Measurements from ENCODE around the gene RAB2B. TPM values are rescaled to one million over a fixed set of nuclear protein-coding genes. Genes with fewer than 3 reads are reported as not detected.
"Not testable (repeated sequence)": the region's sequence is repeated elsewhere in the genome, so short reads cannot be mapped to it uniquely, and the experiment has no call there.

The RAB2B gene
- total RNA-seq, 1 donor from 2014 or later, result 41.0 TPM

- Mint-ChIP-seq H3K27ac (peak overlapping the region; percentile 99), H3K36me3 (ENCODE audit: insufficient read depth) (peaks cover 12% of the 10 kb centered on the region), H3K4me1 (ENCODE audit: low read depth) (peaks cover 19% of the 10 kb centered on the region), H3K9me3 (ENCODE audit: low read depth) (no peaks in the 10 kb centered on the region), H3K4me3 (ENCODE audit: low read depth) (peak overlapping the region; percentile 94), H3K27me3 (no peaks in the 10 kb centered on the region)
- no peak for DNase-seq (ENCODE audit: low spot score, unreplicated experiment)
- TF ChIP-seq, protein P1, sequence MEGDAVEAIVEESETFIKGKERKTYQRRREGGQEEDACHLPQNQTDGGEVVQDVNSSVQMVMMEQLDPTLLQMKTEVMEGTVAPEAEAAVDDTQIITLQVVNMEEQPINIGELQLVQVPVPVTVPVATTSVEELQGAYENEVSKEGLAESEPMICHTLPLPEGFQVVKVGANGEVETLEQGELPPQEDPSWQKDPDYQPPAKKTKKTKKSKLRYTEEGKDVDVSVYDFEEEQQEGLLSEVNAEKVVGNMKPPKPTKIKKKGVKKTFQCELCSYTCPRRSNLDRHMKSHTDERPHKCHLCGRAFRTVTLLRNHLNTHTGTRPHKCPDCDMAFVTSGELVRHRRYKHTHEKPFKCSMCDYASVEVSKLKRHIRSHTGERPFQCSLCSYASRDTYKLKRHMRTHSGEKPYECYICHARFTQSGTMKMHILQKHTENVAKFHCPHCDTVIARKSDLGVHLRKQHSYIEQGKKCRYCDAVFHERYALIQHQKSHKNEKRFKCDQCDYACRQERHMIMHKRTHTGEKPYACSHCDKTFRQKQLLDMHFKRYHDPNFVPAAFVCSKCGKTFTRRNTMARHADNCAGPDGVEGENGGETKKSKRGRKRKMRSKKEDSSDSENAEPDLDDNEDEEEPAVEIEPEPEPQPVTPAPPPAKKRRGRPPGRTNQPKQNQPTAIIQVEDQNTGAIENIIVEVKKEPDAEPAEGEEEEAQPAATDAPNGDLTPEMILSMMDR (IDR thresholded peaks at IDR 0.05; ENCODE audit: unreplicated experiment), result no peak
Observed at GRCh38 chr14:21454843-21455544, 21.8 kb downstream of the RAB2B start.

DNA sequence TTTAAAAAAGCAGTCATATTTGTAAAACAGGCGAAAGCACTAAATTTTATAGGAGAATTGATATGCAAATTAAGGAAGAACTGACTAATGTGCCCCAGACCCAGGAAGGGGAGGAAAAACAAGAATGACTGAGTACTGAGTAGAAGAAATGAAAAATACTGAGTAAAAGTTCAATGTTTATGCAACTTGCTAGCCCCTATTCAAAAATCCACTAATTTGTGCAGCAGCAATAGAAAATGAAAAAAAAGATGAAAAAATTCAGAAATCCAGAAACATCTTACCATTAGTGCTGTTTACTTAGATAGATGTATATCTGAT, 26.9 kb downstream of the RAB2B start:
- Mint-ChIP-seq H3K4me3 (ENCODE audit: low read depth) (no peak overlapping the region), H3K4me1 (ENCODE audit: low read depth) (peaks cover 14% of the 10 kb centered on the region), H3K9me3 (ENCODE audit: low read depth) (no peaks in the 10 kb centered on the region), H3K27me3 (no peaks in the 10 kb centered on the region), H3K27ac (peak overlapping the region; percentile 19), H3K36me3 (ENCODE audit: insufficient read depth) (peaks cover 12% of the 10 kb centered on the region)
- TF ChIP-seq, protein P1 (IDR thresholded peaks at IDR 0.05; ENCODE audit: unreplicated experiment), result no peak
- no peak for DNase-seq (ENCODE audit: low spot score, unreplicated experiment)

DNA sequence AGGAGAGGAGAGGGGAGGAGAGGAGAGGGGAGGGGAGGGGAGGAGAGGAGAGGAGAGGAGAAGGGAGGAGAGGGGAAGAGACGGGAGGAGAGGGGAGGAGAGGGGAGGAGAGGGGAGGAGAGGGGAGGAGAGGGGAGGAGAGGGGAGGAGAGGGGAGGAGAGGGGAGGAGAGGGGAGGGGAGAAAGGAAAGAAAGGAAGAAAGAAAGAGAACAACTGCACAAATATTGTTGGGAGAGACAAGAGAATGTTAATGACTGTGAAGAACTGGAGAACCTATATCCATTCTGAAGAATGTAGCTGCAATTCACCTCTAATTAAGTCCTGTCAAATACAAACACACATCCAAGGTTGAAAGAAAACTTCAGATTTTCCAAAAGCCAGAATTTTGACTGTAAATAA, 34.1 kb downstream of the RAB2B start:
- H3K4me1 Mint-ChIP-seq (ENCODE audit: low read depth); H3K4me3 Mint-ChIP-seq (ENCODE audit: low read depth); H3K27ac Mint-ChIP-seq; H3K27me3 Mint-ChIP-seq; H3K36me3 Mint-ChIP-seq (ENCODE audit: insufficient read depth); DNase-seq (ENCODE audit: low spot score, unreplicated experiment); H3K9me3 Mint-ChIP-seq (ENCODE audit: low read depth): not testable (repeated sequence)

- no peak for DNase-seq (ENCODE audit: low spot score, unreplicated experiment)
- Mint-ChIP-seq H3K4me1 (ENCODE audit: low read depth) (peaks cover 14% of the 10 kb centered on the region), H3K4me3 (ENCODE audit: low read depth) (no peak overlapping the region), H3K27ac (no peak overlapping the region), H3K36me3 (ENCODE audit: insufficient read depth) (no peaks in the 10 kb centered on the region), H3K9me3 (ENCODE audit: low read depth) (no peaks in the 10 kb centered on the region), H3K27me3 (no peaks in the 10 kb centered on the region)
- TF ChIP-seq, protein P1 (IDR thresholded peaks at IDR 0.05; ENCODE audit: unreplicated experiment), result no peak
Observed at GRCh38 chr14:21440859-21441258, 35.9 kb downstream of the RAB2B start.

GRCh38 chr14:21437063-21437901, 39.5 kb downstream of the RAB2B start:
- TF ChIP-seq, protein P1 (IDR thresholded peaks at IDR 0.05; ENCODE audit: unreplicated experiment), result no peak
- Mint-ChIP-seq H3K27ac (peak overlapping the region; percentile 97), H3K27me3 (no peaks in the 10 kb centered on the region), H3K4me3 (ENCODE audit: low read depth) (peak overlapping the region; percentile 81), H3K9me3 (ENCODE audit: low read depth) (no peaks in the 10 kb centered on the region), H3K36me3 (ENCODE audit: insufficient read depth) (peaks cover 11% of the 10 kb centered on the region), H3K4me1 (ENCODE audit: low read depth) (peaks cover 31% of the 10 kb centered on the region)
- peak; percentile 100 for DNase-seq (ENCODE audit: low spot score, unreplicated experiment)

All from progenitor cell of endocrine pancreas (in vitro differentiated cells).